DND-41 (cell line): Measurements from ENCODE around the gene NAT8L.

ENCODE experiments used
- ATAC-seq: fragments of 200-7000 bp; cut with Tn5 transposase; 3 replicates; pipeline ENCODE4 v1.9.1; 2021; ENCODE audit warnings: low read depth; ENCODE audit not compliant: insufficient read depth
- DNase-seq: peaks from one replicate; pipeline ENCODE4 v3.0.0-alpha.2; 2020
- H2AFZ ChIP-seq: 2 replicates; pipeline ENCODE4 v1.6.0; 2012; ENCODE audit warnings: low read depth, low read length
- H3K27ac ChIP-seq: 2 replicates; pipeline ENCODE4 v1.5.1; 2012; ENCODE audit warnings: low read length, inconsistent platforms
- H3K27me3 ChIP-seq: fragments of 200-600 bp; sonication (generic); 2 replicates; pipeline ENCODE4 v1.6.0; 2012; ENCODE audit warnings: low read length, mild to moderate bottlenecking, inconsistent platforms; ENCODE audit not compliant: insufficient read depth, poor library complexity
- H3K36me3 ChIP-seq: 2 replicates; pipeline ENCODE4 v1.5.1; 2012; ENCODE audit warnings: low read length, inconsistent platforms; ENCODE audit not compliant: insufficient read depth
- H3K4me1 ChIP-seq: 2 replicates; pipeline ENCODE4 v1.5.1; 2012; ENCODE audit warnings: mild to moderate bottlenecking, low read length; ENCODE audit not compliant: insufficient read depth
- H3K4me2 ChIP-seq: 2 replicates; pipeline ENCODE4 v1.6.0; 2012; ENCODE audit warnings: mild to moderate bottlenecking, moderate library complexity, low read length, inconsistent platforms; ENCODE audit not compliant: insufficient read depth
- H3K4me3 ChIP-seq, 2 experiments: fragments of 200-600 bp in 1 of 2; shearing (Covaris generic) in 1 of 2; 2 replicates each; pipeline ENCODE4 v1.5.1; 2012 to 2016; ENCODE audit warnings: inconsistent platforms in 2 of 2, low read length in 2 of 2, mild to moderate bottlenecking in 2 of 2, low read depth in 1 of 2, moderate library complexity in 1 of 2
- H3K79me2 ChIP-seq: 2 replicates; pipeline ENCODE4 v1.6.0; 2012; ENCODE audit warnings: low read length, inconsistent platforms; ENCODE audit not compliant: insufficient read depth
- H3K9ac ChIP-seq: 2 replicates; pipeline ENCODE4 v1.6.0; 2012; ENCODE audit warnings: low read depth, mild to moderate bottlenecking, inconsistent platforms, low read length, moderate library complexity
- H3K9me3 ChIP-seq: 2 replicates; pipeline ENCODE4 v1.5.1; 2012; ENCODE audit warnings: low read length, moderate library complexity, mild to moderate bottlenecking, inconsistent platforms; ENCODE audit not compliant: insufficient read depth, severe bottlenecking
- H4K20me1 ChIP-seq: 2 replicates; pipeline ENCODE4 v1.6.0; 2012; ENCODE audit warnings: low read length; ENCODE audit not compliant: insufficient read depth
- CTCF ChIP-seq: IDR thresholded peaks from 2 replicates; pipeline ENCODE4 v1.5.1; 2012; ENCODE audit warnings: borderline replicate concordance, low read length, moderate library complexity, mild to moderate bottlenecking; ENCODE audit not compliant: poor library complexity, severe bottlenecking; ENCODE audit errors: extremely low read depth
- EZH2 ChIP-seq: IDR thresholded peaks from 3 replicates; pipeline ENCODE4 v1.6.1; 2012; ENCODE audit warnings: borderline replicate concordance, low read depth, mild to moderate bottlenecking, moderate library complexity, low read length, inconsistent platforms; ENCODE audit not compliant: severe bottlenecking

The NAT8L gene

GRCh38 chr4:2043396-2044118 lies 15.6 kb upstream of the NAT8L start:
- no peak for TF ChIP-seq EZH2
- no peak for TF ChIP-seq CTCF

GRCh38 chr4:2044119-2044485 lies 15.0 kb upstream of the NAT8L start:
- Histone ChIP-seq H3K4me1 (peaks cover 15% of the 10 kb centered on the region), H3K9me3 (no peaks in the 10 kb centered on the region), H3K27ac (no peak overlapping the region), H3K36me3 (no peaks in the 10 kb centered on the region), H4K20me1 (peaks cover 25% of the 10 kb centered on the region), H3K27me3 (no peaks in the 10 kb centered on the region), H3K79me2 (0 out of 2 replicates have a peak, but pooled peaks cover 2% of the 10 kb centered on the region), H3K4me2 (no peak overlapping the region), H2AFZ (no peak overlapping the region), H3K9ac (no peak overlapping the region), H3K4me3 (no peak overlapping the region)
- ATAC-seq, result no peak
- DNase-seq, result no peak
- no peak for TF ChIP-seq CTCF
- TF ChIP-seq EZH2, result no peak

More at GRCh38 chr4:2043396-2044118, 15.6 kb upstream of the NAT8L start:
- no peak overlapping the region for H3K9ac ChIP-seq
- peaks cover 15% of the 10 kb centered on the region for H3K4me1 ChIP-seq
- no peak overlapping the region for H3K27ac ChIP-seq
- H3K27me3 ChIP-seq, result no peaks in the 10 kb centered on the region
- no peak for DNase-seq
- H4K20me1 ChIP-seq, result peaks cover 25% of the 10 kb centered on the region
- no peak for ATAC-seq
- no peak overlapping the region; a peak in 1 of 4 replicates for H3K4me3 ChIP-seq
- H3K36me3 ChIP-seq, result no peaks in the 10 kb centered on the region
- H3K79me2 ChIP-seq, result 0 out of 2 replicates have a peak, but pooled peaks cover 2% of the 10 kb centered on the region
- no peaks in the 10 kb centered on the region for H3K9me3 ChIP-seq
- peak overlapping the region; percentile 68; the same call in 1 of the 2 replicates for H3K4me2 ChIP-seq
- no peak overlapping the region for H2AFZ ChIP-seq

GRCh38 chr4:2044542-2045517 lies 14.3 kb upstream of the NAT8L start:
- DNase-seq (no peak), ATAC-seq (no peak)
- no peak overlapping the region for H2AFZ ChIP-seq
- no peak overlapping the region for H3K4me2 ChIP-seq
- H3K27me3 ChIP-seq, result no peaks in the 10 kb centered on the region
- H3K4me3 ChIP-seq, result no peak overlapping the region
- H3K79me2 ChIP-seq, result 0 out of 2 replicates have a peak, but pooled peaks cover 2% of the 10 kb centered on the region
- no peak overlapping the region for H3K9ac ChIP-seq
- H3K4me1 ChIP-seq, result peaks cover 15% of the 10 kb centered on the region
- no peak overlapping the region for H3K27ac ChIP-seq
- TF ChIP-seq EZH2, result no peak
- H3K36me3 ChIP-seq, result no peaks in the 10 kb centered on the region
- H3K9me3 ChIP-seq, result no peaks in the 10 kb centered on the region
- peaks cover 25% of the 10 kb centered on the region for H4K20me1 ChIP-seq
